Measurements from ENCODE around the gene ZBTB1. TPM values are rescaled to one million over a fixed set of nuclear protein-coding genes. Genes with fewer than 3 reads are reported as not detected.

ZBTB1 gene
- total RNA-seq, 1 donor from 2014 or later = 46.3 TPM

- no peak for DNase-seq (ENCODE audit: low read depth)
- Histone ChIP-seq H3K36me3 (ENCODE audit: control insufficient read depth, insufficient read depth, low read length) (no peaks in the 10 kb centered on the region), H3K27me3 (ENCODE audit: control insufficient read depth, insufficient read depth, low read length) (no peaks in the 10 kb centered on the region), H3K4me3 (ENCODE audit: low read depth, low read length) (peak overlapping the region; percentile 63)
- TF ChIP-seq CTCF (IDR thresholded peaks at IDR 0.05; ENCODE audit: insufficient read depth, low read length, poor library complexity, severe bottlenecking) = no peak
Measured at GRCh38 chr14:64504897-64505794, 576 bp downstream of the ZBTB1 start.

- no peak for TF ChIP-seq CTCF (IDR thresholded peaks at IDR 0.05; ENCODE audit: insufficient read depth, low read length, poor library complexity, severe bottlenecking)
- Histone ChIP-seq H3K4me3 (ENCODE audit: low read depth, low read length) (peak overlapping the region; percentile 11), H3K36me3 (ENCODE audit: control insufficient read depth, insufficient read depth, low read length) (no peaks in the 10 kb centered on the region), H3K27me3 (ENCODE audit: control insufficient read depth, insufficient read depth, low read length) (no peaks in the 10 kb centered on the region)
- no peak for DNase-seq (ENCODE audit: low read depth)
Measured at GRCh38 chr14:64506721-64507120, 2.2 kb downstream of the ZBTB1 start.

- Histone ChIP-seq H3K36me3 (ENCODE audit: control insufficient read depth, insufficient read depth, low read length) (no peaks in the 10 kb centered on the region), H3K27me3 (ENCODE audit: control insufficient read depth, insufficient read depth, low read length) (no peaks in the 10 kb centered on the region), H3K4me3 (ENCODE audit: low read depth, low read length) (no peak overlapping the region)
- no peak for TF ChIP-seq CTCF (IDR thresholded peaks at IDR 0.05; ENCODE audit: insufficient read depth, low read length, poor library complexity, severe bottlenecking)
- no peak for DNase-seq (ENCODE audit: low read depth)
Measured at GRCh38 chr14:64507376-64508156, 3.0 kb downstream of the ZBTB1 start.

- Histone ChIP-seq H3K4me3 (ENCODE audit: low read depth, low read length) (no peak overlapping the region), H3K36me3 (ENCODE audit: control insufficient read depth, insufficient read depth, low read length) (no peaks in the 10 kb centered on the region), H3K27me3 (ENCODE audit: control insufficient read depth, insufficient read depth, low read length) (no peaks in the 10 kb centered on the region)
- no peak for TF ChIP-seq CTCF (IDR thresholded peaks at IDR 0.05; ENCODE audit: insufficient read depth, low read length, poor library complexity, severe bottlenecking)
- no peak for DNase-seq (ENCODE audit: low read depth)
Measured at GRCh38 chr14:64508215-64508776, 3.7 kb downstream of the ZBTB1 start.

- Histone ChIP-seq H3K4me3 (ENCODE audit: low read depth, low read length) (no peak overlapping the region), H3K27me3 (ENCODE audit: control insufficient read depth, insufficient read depth, low read length) (no peaks in the 10 kb centered on the region), H3K36me3 (ENCODE audit: control insufficient read depth, insufficient read depth, low read length) (no peaks in the 10 kb centered on the region)
- DNase-seq (ENCODE audit: low read depth) = no peak
- no peak for TF ChIP-seq CTCF (IDR thresholded peaks at IDR 0.05; ENCODE audit: insufficient read depth, low read length, poor library complexity, severe bottlenecking)
Measured at GRCh38 chr14:64509036-64509435, 4.5 kb downstream of the ZBTB1 start.

Measured in kidney epithelial cell (primary cell).